Limb (tissue), 2 donors: ENCODE data around the gene ABCG1.
A peak's percentile ranks its signal among the peaks of the same experiment; 100 is the strongest.

ENCODE experiments used
- DNase-seq, 2 donors: peaks; one replicate each; pipeline ENCODE4 v3.0.0-alpha.2; 2016; ENCODE audit errors: extremely low spot score in 2 of 2

The ABCG1 gene

DNA sequence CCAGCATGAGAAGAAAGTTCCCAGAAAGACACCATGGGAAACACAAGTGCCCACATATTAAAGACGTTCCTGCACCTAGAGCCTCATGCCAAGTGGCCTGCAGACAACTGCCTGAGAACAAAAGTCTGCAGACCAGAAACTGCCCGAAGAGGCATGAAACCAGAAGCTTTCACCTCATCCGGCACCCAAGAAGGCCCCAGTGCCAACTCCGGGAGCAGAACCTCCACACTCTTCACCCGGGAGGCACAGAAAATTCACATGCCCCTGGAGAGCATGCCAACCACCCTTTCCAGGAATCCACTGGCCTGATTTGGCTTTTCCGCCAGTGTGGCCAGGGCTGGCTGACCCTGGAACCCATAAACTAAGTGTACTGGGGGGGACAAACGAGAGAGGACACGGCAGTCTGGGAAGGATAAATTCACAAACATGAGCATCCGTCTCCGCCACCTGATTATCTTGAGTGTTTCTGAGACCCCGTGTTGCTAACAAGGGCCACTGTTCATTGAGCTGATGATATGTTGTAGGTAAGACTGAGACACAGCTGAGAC, 125.1 kb downstream of the ABCG1 start:
- DNase-seq, result peak in 1 of 2 donors; percentile 4

DNA sequence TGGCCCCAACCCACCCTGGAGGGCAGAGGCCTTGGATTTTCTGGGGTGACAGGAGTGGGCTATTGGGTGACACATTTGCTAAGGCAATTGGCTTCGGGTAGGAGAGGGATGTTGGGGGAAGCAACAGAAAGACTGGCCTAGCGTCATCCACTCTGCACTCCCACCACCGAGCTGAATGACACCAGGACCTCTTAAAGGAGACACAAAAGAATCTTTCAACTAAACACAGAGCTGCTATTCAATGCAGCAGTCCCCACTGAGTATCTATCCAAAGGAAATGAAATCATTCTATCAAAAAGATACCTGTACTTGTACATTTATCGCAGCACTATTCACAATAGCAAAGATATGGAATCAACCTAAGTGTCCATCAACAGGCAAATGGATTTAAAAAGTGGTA, 125.7 kb downstream of the ABCG1 start:
- DNase-seq, result peak in 1 of 2 donors; percentile 17

DNA sequence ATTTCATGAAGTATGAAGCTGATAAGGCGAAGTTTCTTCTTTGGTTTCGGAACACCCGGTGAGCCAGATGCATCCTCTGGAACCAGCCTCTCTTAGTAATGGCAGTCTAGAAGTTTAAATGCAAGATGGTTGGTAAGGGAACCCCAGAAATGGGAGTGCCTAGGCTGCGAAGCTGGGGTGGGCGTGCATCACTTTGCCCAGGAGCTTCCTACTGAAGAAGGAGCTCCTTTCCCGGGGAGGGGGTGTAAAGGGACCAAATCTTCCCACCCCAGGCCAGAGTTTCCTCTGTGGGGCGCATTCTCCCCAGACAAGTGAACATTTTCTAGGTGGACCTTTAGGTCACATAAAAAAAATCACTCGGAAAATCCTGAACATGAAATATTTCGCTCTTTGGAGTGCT, 127.5 kb downstream of the ABCG1 start:
- no peak for DNase-seq
